RPMI7951 (cell line): ENCODE measurements around the gene PTPN11. TPM values are rescaled to one million over a fixed set of nuclear protein-coding genes. Genes with fewer than 3 reads are reported as not detected.
"Not testable (repeated sequence)": the region's sequence is repeated elsewhere in the genome, so short reads cannot be mapped to it uniquely, and the experiment has no call there.

Source experiments
- DNase-seq: peaks from one replicate; pipeline ENCODE4 v3.0.0-alpha.2; 2012; ENCODE audit warnings: low read depth
- total RNA-seq: library from RNA; depleted of rRNA; stranded (reverse); fragments of >200 nt; shearing (Covaris generic); gene quantifications from 2 replicates; pipeline ENCODE4 v1.2.3, GENCODE V29; 2014

The PTPN11 gene
- total RNA-seq, 1 experiment from 2014 or later: 43.1 TPM

GRCh38 chr12:112448165-112448564 lies 29.4 kb downstream of the PTPN11 start:
- not testable (repeated sequence) for DNase-seq

- no peak for DNase-seq
These were observed 32.0 kb downstream of the PTPN11 start for GRCh38 chr12:112450725-112451124.

GRCh38 chr12:112456029-112456428 lies 37.3 kb downstream of the PTPN11 start:
- DNase-seq: no peak

- not testable (repeated sequence) for DNase-seq
These were observed 38.4 kb downstream of the PTPN11 start for GRCh38 chr12:112457142-112457541.

GRCh38 chr12:112458330-112458729 lies 39.6 kb downstream of the PTPN11 start:
- no peak for DNase-seq

GRCh38 chr12:112458751-112459150 lies 40.0 kb downstream of the PTPN11 start:
- DNase-seq: no peak

- DNase-seq: no peak
These were observed 44.7 kb downstream of the PTPN11 start for GRCh38 chr12:112463478-112463877.

- no peak for DNase-seq
These were observed 45.9 kb downstream of the PTPN11 start for GRCh38 chr12:112464605-112465004.

- DNase-seq: no peak
These were observed 47.3 kb downstream of the PTPN11 start for GRCh38 chr12:112466011-112466422.

- DNase-seq: no peak
These were observed 48.1 kb downstream of the PTPN11 start for GRCh38 chr12:112466835-112467234.

- no peak for DNase-seq
These were observed 49.3 kb downstream of the PTPN11 start for GRCh38 chr12:112468046-112468445.

- no peak for DNase-seq
These were observed 54.3 kb downstream of the PTPN11 start for GRCh38 chr12:112473056-112473455.

- DNase-seq: no peak
These were observed 60.7 kb downstream of the PTPN11 start for GRCh38 chr12:112479413-112479812.

GRCh38 chr12:112480931-112481330 lies 62.2 kb downstream of the PTPN11 start:
- no peak for DNase-seq

GRCh38 chr12:112482733-112483132 lies 64.0 kb downstream of the PTPN11 start:
- DNase-seq: no peak

GRCh38 chr12:112486361-112486760 lies 67.6 kb downstream of the PTPN11 start:
- no peak for DNase-seq

- no peak for DNase-seq
These were observed 69.6 kb downstream of the PTPN11 start for GRCh38 chr12:112488257-112488876.

GRCh38 chr12:112489456-112489855 lies 70.7 kb downstream of the PTPN11 start:
- DNase-seq: no peak

- DNase-seq: no peak
These were observed 77.7 kb downstream of the PTPN11 start for GRCh38 chr12:112496496-112496895.

- DNase-seq: no peak
These were observed 79.8 kb downstream of the PTPN11 start for GRCh38 chr12:112498580-112498979.

GRCh38 chr12:112503512-112503911 lies 84.8 kb downstream of the PTPN11 start:
- DNase-seq: no peak

GRCh38 chr12:112506513-112507166 lies 87.9 kb downstream of the PTPN11 start:
- no peak for DNase-seq

- DNase-seq: no peak
These were observed 94.7 kb downstream of the PTPN11 start for GRCh38 chr12:112513471-112513870.

GRCh38 chr12:112514456-112514855 lies 95.7 kb downstream of the PTPN11 start:
- DNase-seq: no peak
